ENCODE results near the gene AP2M1.
"Not testable (repeated sequence)": the region's sequence is repeated elsewhere in the genome, so short reads cannot be mapped to it uniquely, and the experiment has no call there.

Gene AP2M1

GRCh38 chr3:184156522-184156955 is 18.1 kb upstream of the AP2M1 start:
- peak in 45 of 56 donors; percentile 9 to 74 (median 42) for DNase-seq

DNA sequence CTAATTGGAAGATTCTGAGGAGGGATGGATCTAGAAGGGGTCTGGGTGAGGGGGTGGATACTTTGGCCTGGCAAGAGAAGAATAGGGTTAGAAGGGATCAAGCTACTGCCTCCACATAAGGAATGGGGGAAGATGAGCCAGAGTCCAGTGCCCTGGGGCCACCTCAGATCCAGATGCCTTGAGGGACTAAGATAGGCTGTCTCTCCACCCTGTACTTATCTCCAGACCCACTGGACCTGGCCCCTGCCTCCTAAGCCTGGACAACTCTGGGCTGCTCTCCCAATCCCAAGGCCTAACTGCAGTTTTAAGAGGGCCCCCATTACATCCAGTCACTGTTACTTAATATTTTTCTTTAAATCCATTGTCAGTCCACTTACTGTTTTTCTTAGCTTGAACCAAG is 17.4 kb upstream of the AP2M1 start:
- no peak for DNase-seq

- DNase-seq, result no peak
These were observed 16.3 kb upstream of the AP2M1 start for GRCh38 chr3:184158404-184158803.

DNA sequence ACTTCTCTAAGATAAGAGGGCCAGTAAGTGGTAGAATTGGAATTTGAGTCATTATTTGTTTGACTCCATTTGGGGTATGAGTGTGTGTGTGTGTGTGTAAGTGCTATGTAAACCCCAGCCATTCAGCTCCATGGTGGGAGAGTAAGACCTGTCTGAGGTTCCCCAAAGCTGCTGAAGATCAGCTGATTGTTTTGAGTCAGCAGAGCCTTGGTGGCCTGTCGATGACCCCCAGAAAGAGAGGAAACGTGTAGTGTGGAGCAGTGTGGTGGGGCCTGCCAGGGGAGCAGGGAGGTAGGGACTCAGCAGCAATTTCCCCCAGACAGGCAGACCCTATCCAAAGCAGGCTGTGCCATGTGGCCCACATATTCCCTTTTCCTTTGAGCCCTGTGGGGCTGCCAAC is 14.2 kb upstream of the AP2M1 start:
- no peak for DNase-seq

GRCh38 chr3:184162571-184163070 is 12.0 kb upstream of the AP2M1 start:
- DNase-seq, result not testable (repeated sequence)

DNA sequence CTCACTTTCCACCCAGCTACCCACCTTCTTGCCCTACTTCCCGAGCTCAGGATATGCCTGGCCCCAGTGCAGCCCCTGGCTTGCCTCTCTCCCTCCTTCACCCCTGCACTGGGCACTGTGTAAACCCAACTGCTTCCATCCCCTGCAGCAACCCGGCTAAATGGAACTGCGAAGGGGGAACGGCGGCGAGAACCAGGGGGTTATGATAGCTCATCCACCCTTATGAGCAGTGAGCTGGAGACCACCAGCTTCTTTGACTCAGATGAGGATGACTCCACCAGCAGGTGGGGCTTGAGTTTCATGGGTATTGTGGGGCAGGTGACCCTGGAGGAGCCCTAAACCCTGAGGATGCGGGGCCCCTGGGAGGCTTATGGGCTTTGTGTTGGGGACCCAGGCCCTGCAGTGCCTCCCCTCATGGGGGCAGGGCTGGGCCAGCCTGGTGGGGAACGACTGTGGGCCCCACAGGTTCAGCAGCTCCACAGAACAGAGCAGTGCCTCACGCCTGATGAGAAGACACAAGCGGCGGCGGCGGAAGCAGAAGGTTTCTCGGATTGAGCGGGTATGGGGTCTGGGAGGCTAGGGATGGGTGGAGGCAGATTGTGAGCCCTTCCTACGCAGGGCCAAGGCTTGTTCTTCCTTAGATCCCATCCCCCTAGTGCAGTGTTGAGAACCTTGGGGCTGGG is 9.9 kb upstream of the AP2M1 start:
- no peak for DNase-seq

- DNase-seq, result no peak
These were observed 9.1 kb upstream of the AP2M1 start for GRCh38 chr3:184165543-184165942.

GRCh38 chr3:184166671-184167070 is 8.0 kb upstream of the AP2M1 start:
- no peak for DNase-seq

GRCh38 chr3:184167786-184168185 is 6.9 kb upstream of the AP2M1 start:
- DNase-seq, result no peak

- peak in 5 of 56 donors; percentile 10 to 22 (median 12) for DNase-seq
These were observed 6.1 kb upstream of the AP2M1 start for GRCh38 chr3:184168363-184169120.

- no peak for DNase-seq
These were observed 4.5 kb upstream of the AP2M1 start for GRCh38 chr3:184169896-184170875.

DNA sequence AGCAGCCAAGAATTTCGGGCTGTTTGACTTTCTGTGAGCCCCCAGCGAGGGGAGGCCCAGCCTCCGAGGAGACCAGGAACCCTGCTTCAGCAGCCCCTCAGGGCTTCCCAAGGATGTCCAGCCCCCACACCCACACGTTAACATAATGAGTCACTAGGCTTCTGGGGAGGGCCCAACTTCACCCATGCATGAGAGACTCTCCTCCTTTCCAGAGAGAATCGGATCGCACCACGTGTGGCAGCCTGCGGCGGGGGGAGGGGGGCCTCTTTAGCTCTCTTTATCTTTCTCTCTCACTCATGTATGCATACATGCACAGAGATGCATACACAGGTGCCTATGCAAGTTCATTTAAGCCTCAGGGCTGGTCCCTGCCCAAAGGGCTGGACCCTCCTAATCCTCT is 3.1 kb upstream of the AP2M1 start:
- DNase-seq, result peak in 1 of 56 donors; percentile 20

DNA sequence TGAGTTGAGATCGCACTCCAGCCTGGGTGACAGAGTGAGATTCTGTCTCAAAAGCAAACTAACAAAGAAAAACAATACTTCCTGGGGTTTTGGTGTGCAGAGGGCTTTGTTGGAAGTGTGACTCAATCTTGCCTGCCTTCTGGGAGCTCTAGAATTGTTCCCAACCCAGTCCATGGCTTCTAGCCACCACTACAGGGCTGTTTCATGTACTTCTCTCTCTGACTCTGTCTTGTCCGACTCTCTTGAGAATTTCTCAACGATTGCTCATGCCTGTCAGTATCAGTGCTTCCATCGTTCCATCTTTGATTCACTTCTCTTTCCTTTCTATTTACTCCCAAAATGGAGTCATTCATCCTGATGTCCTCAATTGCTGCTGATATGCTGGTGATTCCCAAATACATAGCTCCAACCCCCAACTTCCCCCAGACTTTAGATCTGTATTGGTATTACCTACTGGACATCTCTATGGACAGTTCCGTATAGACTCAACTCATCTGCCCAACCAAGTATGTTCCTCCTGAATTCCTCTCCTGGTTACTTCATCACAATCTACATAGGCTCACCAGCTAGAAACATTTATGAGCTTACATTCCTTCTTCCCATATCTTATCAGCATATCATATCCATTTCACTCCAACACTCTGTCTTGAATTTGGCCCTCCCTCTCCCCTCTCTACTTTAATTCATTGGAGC is 1.8 kb upstream of the AP2M1 start:
- DNase-seq, result no peak

DNA sequence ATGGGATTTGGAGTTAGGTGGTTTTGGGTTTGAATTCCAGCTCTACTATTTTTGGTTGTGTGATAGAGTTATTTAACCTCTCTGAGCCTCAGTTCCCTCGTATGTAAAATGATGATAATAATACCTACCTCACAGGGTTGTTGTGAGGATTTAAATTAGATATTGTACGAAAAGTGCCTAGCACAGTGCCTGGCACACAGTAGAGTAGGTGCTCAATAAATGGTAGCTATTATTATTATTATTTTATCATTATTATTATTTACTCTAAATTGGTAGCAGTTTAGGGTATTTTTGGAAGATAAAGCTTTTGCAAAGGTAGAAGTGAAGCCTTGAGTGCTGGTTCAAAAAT is 1.3 kb upstream of the AP2M1 start:
- no peak for DNase-seq

DNA sequence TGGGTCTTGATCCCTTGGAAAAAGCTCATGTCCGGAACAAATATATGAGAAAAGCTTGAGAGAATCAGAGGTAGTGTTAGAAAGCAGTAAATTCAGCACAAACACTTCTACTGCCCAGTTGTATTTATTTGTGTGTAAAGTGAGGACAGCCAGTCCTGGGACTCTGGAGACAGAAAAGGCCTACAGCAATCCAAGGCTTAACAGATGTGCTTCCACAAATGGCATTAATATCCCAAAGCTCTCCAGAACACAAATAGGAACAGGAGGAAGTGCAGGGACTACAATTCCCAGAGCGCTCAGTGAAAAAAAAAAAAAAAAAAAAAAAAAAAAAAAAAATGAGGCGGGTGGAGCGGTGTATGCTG is 390 bp upstream of the AP2M1 start:
- no peak for DNase-seq

GRCh38 chr3:184175506-184175905 is 851 bp downstream of the AP2M1 start:
- no peak for DNase-seq

GRCh38 chr3:184175981-184176376 is 1.3 kb downstream of the AP2M1 start:
- no peak for DNase-seq

- DNase-seq, result peak in 35 of 56 donors; percentile 4 to 76 (median 40)
These were observed 2.0 kb downstream of the AP2M1 start for GRCh38 chr3:184176377-184177330.

DNA sequence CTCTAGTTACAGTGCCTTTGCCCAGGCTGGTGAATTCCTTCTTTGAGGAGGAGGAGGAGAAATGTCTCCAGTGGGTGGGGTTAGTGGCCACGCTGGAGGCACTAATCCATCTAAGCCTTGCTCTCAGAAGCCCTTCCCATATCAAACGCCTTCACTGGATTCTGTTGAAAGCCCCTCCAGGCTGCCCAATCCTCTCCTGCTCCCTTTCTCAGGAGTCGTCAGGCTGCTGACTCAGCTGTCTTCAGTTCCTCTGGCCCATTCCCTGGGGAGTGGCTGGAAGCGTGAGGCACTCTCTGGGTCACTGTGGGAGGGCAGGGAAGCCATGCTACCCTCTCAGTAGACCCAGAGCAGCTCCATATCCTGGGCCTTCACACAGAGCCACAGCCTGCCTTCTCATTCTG is 2.7 kb downstream of the AP2M1 start:
- no peak for DNase-seq

DNA sequence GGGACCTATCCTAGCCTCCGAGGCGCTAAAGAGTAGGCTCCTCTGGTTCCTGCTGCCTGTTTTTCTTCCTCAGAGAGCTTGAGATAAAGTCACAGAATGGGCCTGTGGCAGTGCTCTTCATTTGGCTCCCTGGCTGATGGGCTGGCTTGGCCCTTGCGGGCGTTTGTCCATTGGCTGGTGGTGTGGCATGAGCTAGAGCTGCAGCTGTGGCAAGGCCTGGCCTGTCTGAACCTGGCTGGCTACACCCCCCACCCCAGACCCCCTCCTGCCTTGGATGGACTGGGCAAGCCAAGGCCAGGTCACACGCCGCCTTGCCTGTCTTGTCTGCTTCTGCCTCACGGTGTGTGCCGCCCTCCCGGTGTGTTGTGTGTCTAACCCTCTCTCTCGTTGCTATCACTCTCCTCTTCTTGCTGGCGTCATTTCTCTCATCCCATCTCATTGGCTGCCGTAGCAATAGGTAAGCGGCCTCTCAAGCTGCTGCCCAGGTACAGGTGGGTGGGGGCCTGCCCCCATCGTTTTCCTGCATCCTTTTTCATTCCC is 3.2 kb downstream of the AP2M1 start:
- DNase-seq, result no peak
